Loucy (cell line): Measurements from ENCODE around the gene HELZ.

Experiments
- CTCF ChIP-seq: fragments of 200-600 bp; sonication (generic); conservative IDR thresholded peaks from 2 replicates; pipeline ENCODE4 v1.5.1; 2014; ENCODE audit warnings: mild to moderate bottlenecking, antibody characterized with exemption, low read length
- EZH2phosphoT487 ChIP-seq: fragments of 200-600 bp; IDR thresholded peaks from 2 replicates; pipeline ENCODE4 v1.6.1; 2018; ENCODE audit warnings: antibody characterized with exemption, mild to moderate bottlenecking, moderate library complexity, borderline replicate concordance

GRCh38 chr17:67283731-67284516 is 38.9 kb upstream of the HELZ start:
- TF ChIP-seq EZH2phosphoT487: no peak
- no peak for TF ChIP-seq CTCF
